HepG2 (cell line): Measurements from ENCODE around the gene SLC26A2. TPM values are rescaled to one million over a fixed set of nuclear protein-coding genes. Genes with fewer than 3 reads are reported as not detected.

ENCODE experiments used
- ATAC-seq: fragments of 200-7000 bp; cut with Tn5 transposase; 3 replicates; pipeline ENCODE4 v1.9.1; 2020; ENCODE audit warnings: mild to moderate bottlenecking, moderate library complexity
- BruUV-seq: library from RNA; stranded (reverse); fragments of 400-500 nt; replicated peaks from 2 replicates; lab custom pipeline; 2021; lab: Mats Ljungman, UMichigan
- CTCF ChIA-PET: fragments of 300-600 bp; formaldehyde crosslinking; extraction: SDS; loops from one replicate; lab custom pipeline; 2021; ENCODE audit warnings: low total read pairs, inconsistent platforms, low intra/inter-chr PET ratio; lab: Yijun Ruan, JAX
- POLR2A ChIA-PET: fragments of 350-600 bp; sonication (Branson Sonifier 250); formaldehyde crosslinking; loops from one replicate; lab custom pipeline; 2020; ENCODE audit warnings: antibody characterized with exemption, inconsistent platforms; lab: Yijun Ruan, JAX
- DNase-seq: peaks from one replicate; pipeline ENCODE4 v3.0.0-alpha.2; 2015; ENCODE audit warnings: low spot score
- FAIRE-seq: peaks from 3 replicates; lab custom pipeline; 2011; peaks lifted over from hg19 to GRCh38; lab: Jason Lieb, UNC
- H2AFZ ChIP-seq: one replicate; pipeline ENCODE4 v1.6.1; 2011; ENCODE audit warnings: low read length, inconsistent platforms
- H3K27ac ChIP-seq: fragments of 300-600 bp; 3 replicates; pipeline ENCODE4 v1.8.0; 2011; ENCODE audit warnings: mixed run types, mild to moderate bottlenecking, mixed read lengths, low read length, inconsistent platforms; ENCODE audit not compliant: insufficient read depth; ENCODE audit errors: extremely low read length
- H3K27me3 ChIP-seq, 2 experiments: fragments of 200-600 bp in 1 of 2; 2 replicates in 1 of 2; 3 replicates in 1 of 2; pipeline versions ENCODE4 v1.6.0 to v1.8.0; 2011; ENCODE audit warnings: low read length in 2 of 2, mild to moderate bottlenecking in 2 of 2, moderate library complexity in 2 of 2, inconsistent platforms in 1 of 2; ENCODE audit not compliant: insufficient read depth in 2 of 2, control insufficient read depth in 1 of 2
- H3K36me3 ChIP-seq, 2 experiments: fragments of 200-600 bp in 1 of 2; replicated peaks in 1 of 2; 2 replicates in 1 of 2; 3 replicates in 1 of 2; pipeline versions ENCODE4 v1.5.1 to v1.8.0; 2011; ENCODE audit warnings: low read length in 2 of 2, inconsistent platforms in 1 of 2; ENCODE audit not compliant: insufficient read depth in 2 of 2, control insufficient read depth in 1 of 2
- H3K4me1 ChIP-seq: 2 replicates; pipeline ENCODE4 v1.5.1; 2012; ENCODE audit warnings: low read length, inconsistent platforms; ENCODE audit not compliant: insufficient read depth
- H3K4me2 ChIP-seq: 2 replicates; pipeline ENCODE4 v1.6.0; 2011; ENCODE audit warnings: low read depth, low read length, inconsistent platforms
- H3K4me3 ChIP-seq, 3 experiments: fragments of 200-600 bp in 1 of 3; sonication (generic), shearing (Covaris generic) in 1 of 3; replicated peaks in 1 of 3; 2 replicates each; pipeline ENCODE4 v1.5.1; 2011 to 2016; ENCODE audit warnings: low read length in 3 of 3, inconsistent platforms in 2 of 3, low read depth in 2 of 3, mild to moderate bottlenecking in 2 of 3, control low read depth in 1 of 3, mixed read lengths in 1 of 3; ENCODE audit not compliant: insufficient read depth in 1 of 3
- H3K79me2 ChIP-seq: one replicate; pipeline ENCODE4 v1.6.1; 2011; ENCODE audit warnings: low read length, inconsistent platforms; ENCODE audit not compliant: insufficient read depth
- H3K9ac ChIP-seq: 2 replicates; pipeline ENCODE4 v1.6.0; 2011; ENCODE audit warnings: mild to moderate bottlenecking, low read depth, low read length, inconsistent platforms; ENCODE audit not compliant: insufficient read depth
- H3K9me3 ChIP-seq: 2 replicates; pipeline ENCODE4 v1.5.1; 2012; ENCODE audit warnings: mild to moderate bottlenecking, low read length
- H4K20me1 ChIP-seq: 2 replicates; pipeline ENCODE4 v1.6.0; 2011; ENCODE audit warnings: inconsistent platforms, mild to moderate bottlenecking, low read length, moderate library complexity; ENCODE audit not compliant: insufficient read depth
- AKNA ChIP-seq: sonication (generic); formaldehyde crosslinking; IDR thresholded peaks from 2 replicates; pipeline ENCODE4 v1.4.0; 2020; ENCODE audit warnings: missing genetic modification reagents, borderline replicate concordance
- ATF7-NPFF ChIP-seq: sonication (generic); formaldehyde crosslinking; IDR thresholded peaks from 2 replicates; pipeline ENCODE4 v1.8.1; 2023; ENCODE audit warnings: mild to moderate bottlenecking, low read depth, missing genetic modification reagents, moderate library complexity
- BRF2 ChIP-seq: sonication (generic); formaldehyde crosslinking; IDR thresholded peaks from 2 replicates; pipeline ENCODE4 v1.8.1; 2022; ENCODE audit warnings: mild to moderate bottlenecking, missing genetic modification reagents
- ELF4 ChIP-seq: sonication (generic); formaldehyde crosslinking; IDR thresholded peaks from 2 replicates; pipeline ENCODE4 v1.5.0; 2020; ENCODE audit warnings: missing genetic modification reagents, mild to moderate bottlenecking, moderate library complexity, borderline replicate concordance
- FOXA1 ChIP-seq, 2 experiments: fragments of 450-650 bp in 1 of 2; sonication (generic) in 1 of 2; formaldehyde crosslinking in 1 of 2; IDR thresholded peaks; 2 replicates each; pipeline versions ENCODE4 v1.4.0 to v1.6.1; 2016 to 2020; ENCODE audit warnings: missing genetic modification reagents in 1 of 2
- HMGA1 ChIP-seq: sonication (generic); formaldehyde crosslinking; conservative IDR thresholded peaks from 2 replicates; pipeline ENCODE4 v1.4.0; 2020; ENCODE audit warnings: missing genetic modification reagents
- JUNB ChIP-seq: sonication (generic); formaldehyde crosslinking; IDR thresholded peaks from 2 replicates; pipeline ENCODE4 v1.8.0; 2022; ENCODE audit warnings: missing genetic modification reagents, mild to moderate bottlenecking, borderline replicate concordance
- MXI1 ChIP-seq: IDR thresholded peaks from 3 replicates; pipeline ENCODE4 v1.6.1; 2012; ENCODE audit warnings: low read depth, low read length, inconsistent platforms, borderline replicate concordance
- NFIB ChIP-seq: sonication (generic); formaldehyde crosslinking; IDR thresholded peaks from 2 replicates; pipeline ENCODE4 v1.9.0; 2021; ENCODE audit warnings: missing genetic modification reagents, mild to moderate bottlenecking, borderline replicate concordance
- SP5 ChIP-seq: IDR thresholded peaks from 2 replicates; pipeline ENCODE4 v1.6.1; 2016; ENCODE audit warnings: low read depth, borderline replicate concordance
- ZNF605 ChIP-seq: sonication (generic); formaldehyde crosslinking; IDR thresholded peaks from 2 replicates; pipeline ENCODE4 v1.8.0; 2022; ENCODE audit warnings: mild to moderate bottlenecking, missing genetic modification reagents
- ZNF720 ChIP-seq: sonication (generic); formaldehyde crosslinking; IDR thresholded peaks from 2 replicates; pipeline ENCODE4 v1.4.0; 2020; ENCODE audit warnings: missing genetic modification reagents
- WGBS: methylation state at CpG from one replicate; pipeline ENCODE4 v1.1.6; 2017; ENCODE audit warnings: low lambda C conversion rate; 5-methylcytosine and 5-hydroxymethylcytosine counted together
- in situ Hi-C: cut with HindIII; loops from 2 replicates; pipeline ENCODE4 v1.10.0; 2017; ENCODE audit warnings: low pct_unique_long_range_greater_than_20kb; ENCODE audit not compliant: extremely low pct_ligation_motif_present
- intact Hi-C: fragments of 100-400 bp; cut with micrococcal nuclease; formaldehyde crosslinking; loops from one replicate; pipeline ENCODE4 v1.10.0; 2022; ENCODE audit not compliant: unreplicated experiment
- polyA plus RNA-seq, 8 experiments: library from polyadenylated mRNA; depleted of rRNA in 3 of 8; stranded (reverse) in 7 of 8; unstranded in 1 of 8; fragments of >200 nt; fragmentation: Illumina TruSeq in 4 of 8; extraction: Trizol in 4 of 8; gene quantifications; 2 replicates each; pipeline versions ENCODE4 v1.2.1 to v1.2.3, GENCODE V29; 2011 to 2016; ENCODE audit warnings: low read depth in 4 of 8, missing spikeins in 1 of 8, mixed read lengths in 1 of 8; ENCODE audit not compliant: insufficient read depth in 1 of 8
- total RNA-seq, 5 experiments: library from RNA; depleted of rRNA; stranded (reverse); fragments of >200 nt; fragmentation: Illumina TruSeq; extraction: Trizol; gene quantifications; 2 replicates each; pipeline ENCODE4 v1.2.3, GENCODE V29; 2016; ENCODE audit warnings: low read depth in 1 of 5
- TF ChIP-seq, protein P1 (sequence below): sonication (generic); formaldehyde crosslinking; IDR thresholded peaks from 2 replicates; pipeline ENCODE4 v1.8.0; 2022; ENCODE audit warnings: missing genetic modification reagents, mild to moderate bottlenecking, moderate library complexity, borderline replicate concordance
- TF ChIP-seq, protein P2 (sequence below): IDR thresholded peaks from 2 replicates; pipeline ENCODE4 v1.6.1; 2016; ENCODE audit warnings: control low read depth

SLC26A2 gene
- total and polyA plus RNA-seq, 2 of the 13 experiments (the other 11 are each of a cell fraction or from before 2014, with no cell fraction given) = 2.2 to 7.9 TPM

DNA sequence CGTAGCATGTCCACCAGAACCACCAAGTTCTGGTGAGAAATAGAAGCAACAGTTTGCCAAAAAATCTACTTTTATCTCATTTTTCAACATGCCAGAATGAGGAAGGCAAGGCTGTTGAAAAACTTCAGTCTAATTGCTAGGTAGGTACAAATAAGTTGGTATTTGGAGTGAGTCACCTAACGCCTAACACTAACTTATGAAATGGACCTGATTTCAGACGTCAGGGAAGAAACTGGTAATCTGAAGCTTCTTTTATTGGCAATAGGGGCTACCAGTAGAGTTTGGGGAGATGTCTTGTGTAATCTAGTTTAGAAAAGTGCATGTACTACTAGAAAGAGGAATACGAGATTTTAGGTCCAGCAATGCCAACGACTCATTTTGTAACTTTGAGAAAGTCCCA, 11.6 kb upstream of the SLC26A2 start:
- intact Hi-C loops = no loop called here
- in situ Hi-C loops = no loop called here
- 26% methylated on average over 5 of the region's 5 CpGs for WGBS
- no peak for TF ChIP-seq ZNF605 (CRISPR knock-in tag)
- no peak for TF ChIP-seq SP5 (CRISPR knock-in tag)
- no peak for TF ChIP-seq MXI1
- TF ChIP-seq JUNB (CRISPR knock-in tag) = no peak
- TF ChIP-seq, protein P1, sequence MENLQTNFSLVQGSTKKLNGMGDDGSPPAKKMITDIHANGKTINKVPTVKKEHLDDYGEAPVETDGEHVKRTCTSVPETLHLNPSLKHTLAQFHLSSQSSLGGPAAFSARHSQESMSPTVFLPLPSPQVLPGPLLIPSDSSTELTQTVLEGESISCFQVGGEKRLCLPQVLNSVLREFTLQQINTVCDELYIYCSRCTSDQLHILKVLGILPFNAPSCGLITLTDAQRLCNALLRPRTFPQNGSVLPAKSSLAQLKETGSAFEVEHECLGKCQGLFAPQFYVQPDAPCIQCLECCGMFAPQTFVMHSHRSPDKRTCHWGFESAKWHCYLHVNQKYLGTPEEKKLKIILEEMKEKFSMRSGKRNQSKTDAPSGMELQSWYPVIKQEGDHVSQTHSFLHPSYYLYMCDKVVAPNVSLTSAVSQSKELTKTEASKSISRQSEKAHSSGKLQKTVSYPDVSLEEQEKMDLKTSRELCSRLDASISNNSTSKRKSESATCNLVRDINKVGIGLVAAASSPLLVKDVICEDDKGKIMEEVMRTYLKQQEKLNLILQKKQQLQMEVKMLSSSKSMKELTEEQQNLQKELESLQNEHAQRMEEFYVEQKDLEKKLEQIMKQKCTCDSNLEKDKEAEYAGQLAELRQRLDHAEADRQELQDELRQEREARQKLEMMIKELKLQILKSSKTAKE (CRISPR knock-in tag) = no peak
- no peak for TF ChIP-seq FOXA1 (IDR thresholded peaks at IDR 0.05)
- no peak for TF ChIP-seq FOXA1 (CRISPR knock-in tag; IDR thresholded peaks at IDR 0.05)
- TF ChIP-seq ATF7-NPFF = no peak
- no peak for TF ChIP-seq ELF4
- TF ChIP-seq, protein P2, sequence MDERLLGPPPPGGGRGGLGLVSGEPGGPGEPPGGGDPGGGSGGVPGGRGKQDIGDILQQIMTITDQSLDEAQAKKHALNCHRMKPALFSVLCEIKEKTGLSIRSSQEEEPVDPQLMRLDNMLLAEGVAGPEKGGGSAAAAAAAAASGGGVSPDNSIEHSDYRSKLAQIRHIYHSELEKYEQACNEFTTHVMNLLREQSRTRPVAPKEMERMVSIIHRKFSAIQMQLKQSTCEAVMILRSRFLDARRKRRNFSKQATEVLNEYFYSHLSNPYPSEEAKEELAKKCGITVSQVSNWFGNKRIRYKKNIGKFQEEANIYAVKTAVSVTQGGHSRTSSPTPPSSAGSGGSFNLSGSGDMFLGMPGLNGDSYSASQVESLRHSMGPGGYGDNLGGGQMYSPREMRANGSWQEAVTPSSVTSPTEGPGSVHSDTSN (CRISPR knock-in tag) = no peak
- no peak for TF ChIP-seq NFIB (CRISPR knock-in tag)
- TF ChIP-seq BRF2 = no peak
- no peak for TF ChIP-seq AKNA (CRISPR knock-in tag)
- no peak for TF ChIP-seq HMGA1
- TF ChIP-seq ZNF720 (CRISPR knock-in tag) = no peak

More for the DNA sequence above, 11.6 kb upstream of the SLC26A2 start:
- Histone ChIP-seq H3K9ac (no peak overlapping the region), H3K36me3 (no peaks in the 10 kb centered on the region), H3K4me1 (peaks cover 8% of the 10 kb centered on the region), H3K4me2 (no peak overlapping the region), H3K9me3 (no peaks in the 10 kb centered on the region), H3K79me2 (no peaks in the 10 kb centered on the region), H2AFZ (no peak overlapping the region), H3K27ac (no peak overlapping the region), H3K27me3 (peaks cover 2 to 10% of the 10 kb centered on the region in 2 experiments; a peak in 4 of 5 replicates), H4K20me1 (no peaks in the 10 kb centered on the region), H3K4me3 (no peak overlapping the region)
- POLR2A ChIA-PET = no interaction called here
- no peak for ATAC-seq
- no TSS peak for BruUV-seq
- CTCF ChIA-PET = no interaction called here
- no peak for FAIRE-seq
- DNase-seq = no peak
